GM13977 (cell line): ENCODE results near the gene AGR2.

Source experiments
- DNase-seq: peaks from one replicate; pipeline ENCODE4 v3.0.0; 2012; ENCODE audit warnings: low spot score
- CTCF ChIP-seq: IDR thresholded peaks from 2 replicates; pipeline ENCODE4 v1.5.1; 2012; ENCODE audit warnings: mild to moderate bottlenecking, control low read depth; ENCODE audit not compliant: insufficient read depth; ENCODE audit errors: extremely low read depth, missing control alignments
- in situ Hi-C: fragments of 300-500 bp; cut with MboI; formaldehyde crosslinking; loops from one replicate; pipeline ENCODE4 v1.12.0; 2022; ENCODE audit warnings: low sequenced_read_pairs, low pct_unique_long_range_greater_than_20kb, mixed read lengths, inconsistent platforms; ENCODE audit not compliant: unreplicated experiment

The AGR2 gene

GRCh38 chr7:16846601-16847165 is 41.9 kb upstream of the AGR2 start:
- no peak for DNase-seq
- in situ Hi-C loops: no loop called here
- no peak for TF ChIP-seq CTCF

- no peak for DNase-seq
- TF ChIP-seq CTCF: no peak
- in situ Hi-C loops: no loop called here
Observed at GRCh38 chr7:16845746-16846145, 40.9 kb upstream of the AGR2 start.

- in situ Hi-C loops: no loop called here
- TF ChIP-seq CTCF: no peak
- no peak for DNase-seq
Observed at GRCh38 chr7:16841681-16842080, 36.9 kb upstream of the AGR2 start.

- no peak for DNase-seq
- in situ Hi-C loops: no loop called here
- TF ChIP-seq CTCF: no peak
Observed at GRCh38 chr7:16840094-16840493, 35.3 kb upstream of the AGR2 start.

- no peak for DNase-seq
- in situ Hi-C loops: no loop called here
- no peak for TF ChIP-seq CTCF
Observed at GRCh38 chr7:16839646-16840045, 34.8 kb upstream of the AGR2 start.

GRCh38 chr7:16838891-16839290 is 34.1 kb upstream of the AGR2 start:
- TF ChIP-seq CTCF: no peak
- DNase-seq: no peak
- in situ Hi-C loops: no loop called here

- no peak for TF ChIP-seq CTCF
- in situ Hi-C loops: no loop called here
Observed at GRCh38 chr7:16838386-16838785, 33.6 kb upstream of the AGR2 start.

More at GRCh38 chr7:16838386-16838785, 33.6 kb upstream of the AGR2 start:
- no peak for DNase-seq
